T-helper 2 cell treated with Interferon-gamma antibody and Interleukin-4, amounts not matched to agents 5 μg/mL and 100 μg/mL, for 36 hours (primary cell): Measurements from ENCODE around the gene APBA2.
"Not testable (repeated sequence)": the region's sequence is repeated elsewhere in the genome, so short reads cannot be mapped to it uniquely, and the experiment has no call there.

ENCODE experiments used
- DNase-seq: peaks from one replicate; pipeline ENCODE4 v3.0.0; 2021; ENCODE audit warnings: low spot score
- H3K27ac Mint-ChIP-seq: one replicate; pipeline ENCODE4 v1.8.0; 2021; ENCODE audit warnings: mild to moderate bottlenecking, mixed read lengths
- H3K27me3 Mint-ChIP-seq: one replicate; pipeline ENCODE4 v1.8.0; 2021; ENCODE audit warnings: low read depth, mixed read lengths
- H3K36me3 Mint-ChIP-seq: one replicate; pipeline ENCODE4 v1.8.0; 2021; ENCODE audit warnings: low read depth, mixed read lengths
- H3K4me1 Mint-ChIP-seq: one replicate; pipeline ENCODE4 v1.8.0; 2021; ENCODE audit warnings: low read depth, mixed read lengths
- H3K4me3 Mint-ChIP-seq: one replicate; pipeline ENCODE4 v1.8.0; 2022; ENCODE audit warnings: mild to moderate bottlenecking, moderate library complexity, mixed read lengths
- H3K9me3 Mint-ChIP-seq: one replicate; pipeline ENCODE4 v1.8.0; 2021; ENCODE audit warnings: mixed read lengths

The APBA2 gene

GRCh38 chr15:29014493-29014892 lies 128.7 kb downstream of the APBA2 start:
- Mint-ChIP-seq H3K4me3 (no peak overlapping the region), H3K4me1 (no peaks in the 10 kb centered on the region), H3K36me3 (no peaks in the 10 kb centered on the region)

GRCh38 chr15:29016518-29016917 lies 130.7 kb downstream of the APBA2 start:
- Mint-ChIP-seq H3K36me3 (no peaks in the 10 kb centered on the region), H3K4me3 (no peak overlapping the region), H3K27me3 (no peaks in the 10 kb centered on the region), H3K4me1 (no peaks in the 10 kb centered on the region), H3K27ac (no peak overlapping the region), H3K9me3 (no peaks in the 10 kb centered on the region)
- no peak for DNase-seq

More at GRCh38 chr15:29014493-29014892, 128.7 kb downstream of the APBA2 start:
- no peak for DNase-seq
- Mint-ChIP-seq H3K27ac (no peak overlapping the region), H3K27me3 (no peaks in the 10 kb centered on the region), H3K9me3 (no peaks in the 10 kb centered on the region)

GRCh38 chr15:29018120-29018805 lies 132.5 kb downstream of the APBA2 start:
- H3K27me3 Mint-ChIP-seq = no peaks in the 10 kb centered on the region
- H3K4me1 Mint-ChIP-seq = no peaks in the 10 kb centered on the region
- DNase-seq = no peak
- H3K9me3 Mint-ChIP-seq = no peaks in the 10 kb centered on the region
- no peaks in the 10 kb centered on the region for H3K36me3 Mint-ChIP-seq
- no peak overlapping the region for H3K4me3 Mint-ChIP-seq
- no peak overlapping the region for H3K27ac Mint-ChIP-seq

DNA sequence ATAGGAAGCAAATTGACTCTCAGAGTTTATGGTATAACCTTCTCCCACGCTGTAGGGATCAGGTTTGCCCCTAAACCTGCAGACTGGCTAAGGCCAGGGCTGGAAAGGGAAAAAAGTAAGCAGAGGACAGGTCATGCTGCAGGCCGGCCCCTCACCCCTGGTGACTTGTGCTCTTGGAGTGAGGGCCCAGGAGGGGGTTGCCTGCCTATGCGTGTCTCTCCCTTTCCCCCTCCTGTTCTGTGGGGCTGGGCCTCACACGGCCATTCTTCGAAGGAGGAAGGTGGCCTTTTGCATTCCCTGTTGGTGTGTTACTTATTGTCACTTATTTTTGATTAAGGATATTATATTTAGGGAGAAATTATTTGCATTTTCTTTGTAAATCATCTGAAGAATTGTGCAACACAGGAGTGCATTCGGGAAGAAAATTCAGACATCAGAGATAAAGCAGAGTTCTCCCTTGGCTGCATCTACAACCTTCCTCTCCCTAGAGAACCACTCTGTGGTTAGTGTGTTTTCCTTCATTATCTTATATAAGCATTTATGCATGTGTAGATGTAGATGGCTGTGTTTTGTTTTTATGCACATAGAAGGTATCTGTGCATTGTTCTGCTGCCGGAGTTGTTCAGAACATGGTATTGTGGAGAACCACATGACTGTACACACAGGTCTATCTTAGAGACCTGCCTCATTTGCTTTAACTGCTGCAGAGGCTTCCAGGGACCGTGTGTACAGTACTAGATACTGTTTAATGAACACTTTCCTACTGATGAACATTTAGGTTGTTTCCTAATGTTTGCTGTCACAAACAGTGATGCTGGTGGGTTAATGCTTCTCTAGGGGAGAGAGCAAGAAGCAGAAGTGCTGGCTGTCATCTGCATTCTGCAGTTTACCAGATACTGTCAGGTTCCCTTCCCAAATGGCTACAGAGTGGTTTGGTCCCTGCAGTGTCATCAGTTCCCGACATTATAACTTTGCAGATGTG lies 133.5 kb downstream of the APBA2 start:
- Mint-ChIP-seq H3K36me3 (no peaks in the 10 kb centered on the region), H3K4me1 (no peaks in the 10 kb centered on the region), H3K27ac (no peak overlapping the region), H3K27me3 (no peaks in the 10 kb centered on the region), H3K4me3 (no peak overlapping the region), H3K9me3 (no peaks in the 10 kb centered on the region)
- DNase-seq = no peak

DNA sequence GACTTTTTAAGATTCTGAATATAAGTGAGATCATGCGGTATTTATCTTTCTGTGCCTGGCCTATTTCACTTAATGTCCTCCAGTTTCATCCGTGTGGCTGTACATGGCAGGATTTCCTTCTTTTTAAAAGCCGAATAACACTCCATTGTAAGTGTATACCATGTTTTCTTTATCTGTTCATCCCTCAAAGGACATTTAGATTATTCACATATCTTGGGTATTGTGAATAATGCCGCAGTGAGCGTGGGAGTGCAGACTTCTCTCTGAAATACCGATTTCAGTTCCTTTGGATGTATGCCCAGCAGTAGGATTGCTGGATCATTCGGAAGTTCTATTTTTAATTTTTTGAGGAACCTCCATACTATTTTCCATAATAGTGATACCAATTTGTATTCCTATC lies 136.1 kb downstream of the APBA2 start:
- no peak for DNase-seq
- H3K4me3 Mint-ChIP-seq = no peak overlapping the region
- H3K27me3 Mint-ChIP-seq = no peaks in the 10 kb centered on the region
- H3K4me1 Mint-ChIP-seq = no peaks in the 10 kb centered on the region
- no peaks in the 10 kb centered on the region for H3K9me3 Mint-ChIP-seq
- no peaks in the 10 kb centered on the region for H3K36me3 Mint-ChIP-seq
- no peak overlapping the region for H3K27ac Mint-ChIP-seq

- no peaks in the 10 kb centered on the region for H3K4me1 Mint-ChIP-seq
- H3K27me3 Mint-ChIP-seq = no peaks in the 10 kb centered on the region
- DNase-seq = no peak
Measured at GRCh38 chr15:29024662-29025061, 138.9 kb downstream of the APBA2 start.

GRCh38 chr15:29025411-29025810 lies 139.6 kb downstream of the APBA2 start:
- H3K9me3 Mint-ChIP-seq, H3K4me3 Mint-ChIP-seq, H3K4me1 Mint-ChIP-seq, H3K27ac Mint-ChIP-seq, H3K36me3 Mint-ChIP-seq, DNase-seq, H3K27me3 Mint-ChIP-seq: not testable (repeated sequence)

More at GRCh38 chr15:29024662-29025061, 138.9 kb downstream of the APBA2 start:
- Mint-ChIP-seq H3K4me3 (no peak overlapping the region), H3K9me3 (no peaks in the 10 kb centered on the region), H3K27ac (no peak overlapping the region), H3K36me3 (no peaks in the 10 kb centered on the region)

DNA sequence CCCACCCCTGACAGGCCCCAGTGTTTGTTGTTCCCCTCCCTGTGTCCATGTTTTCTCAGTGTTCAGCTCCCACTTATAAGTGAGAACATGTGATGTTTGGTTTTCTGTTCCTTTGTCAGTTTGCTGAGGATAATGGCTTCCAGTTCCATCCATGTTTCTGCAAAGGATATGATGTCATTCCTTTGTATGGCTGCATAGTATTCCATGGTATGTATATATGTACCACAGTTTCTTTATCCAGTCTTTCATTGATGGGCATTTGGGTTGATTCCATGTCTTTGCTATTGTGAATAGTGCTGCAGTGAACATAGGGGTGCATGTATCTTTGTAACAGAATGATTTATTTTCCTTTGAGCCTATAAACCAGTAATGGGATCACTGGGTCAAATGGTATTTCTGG lies 142.4 kb downstream of the APBA2 start:
- not testable (repeated sequence) for H3K27ac Mint-ChIP-seq, DNase-seq, H3K9me3 Mint-ChIP-seq, H3K36me3 Mint-ChIP-seq, H3K27me3 Mint-ChIP-seq, H3K4me3 Mint-ChIP-seq
- peaks cover 10% of the 10 kb centered on the region for H3K4me1 Mint-ChIP-seq

- no peaks in the 10 kb centered on the region for H3K36me3 Mint-ChIP-seq
- peaks cover 4% of the 10 kb centered on the region for H3K9me3 Mint-ChIP-seq
- H3K4me1 Mint-ChIP-seq = peaks cover 10% of the 10 kb centered on the region
- H3K27ac Mint-ChIP-seq = no peak overlapping the region
- no peaks in the 10 kb centered on the region for H3K27me3 Mint-ChIP-seq
- no peak for DNase-seq
- H3K4me3 Mint-ChIP-seq = no peak overlapping the region
Measured at GRCh38 chr15:29029651-29030195, 143.9 kb downstream of the APBA2 start.

- Mint-ChIP-seq H3K9me3 (peaks cover 4% of the 10 kb centered on the region), H3K4me1 (peaks cover 10% of the 10 kb centered on the region), H3K27me3 (no peaks in the 10 kb centered on the region), H3K4me3 (no peak overlapping the region), H3K27ac (peak overlapping the region; percentile 15), H3K36me3 (no peaks in the 10 kb centered on the region)
- DNase-seq = no peak
Measured at GRCh38 chr15:29031502-29032228, 145.9 kb downstream of the APBA2 start.

GRCh38 chr15:29032229-29032625 lies 146.5 kb downstream of the APBA2 start:
- no peak overlapping the region for H3K27ac Mint-ChIP-seq
- H3K9me3 Mint-ChIP-seq = peaks cover 4% of the 10 kb centered on the region
- no peak for DNase-seq
- no peak overlapping the region for H3K4me3 Mint-ChIP-seq
- H3K27me3 Mint-ChIP-seq = no peaks in the 10 kb centered on the region
- H3K4me1 Mint-ChIP-seq = peaks cover 10% of the 10 kb centered on the region
- H3K36me3 Mint-ChIP-seq = no peaks in the 10 kb centered on the region

- Mint-ChIP-seq H3K4me1 (peaks cover 10% of the 10 kb centered on the region), H3K4me3 (no peak overlapping the region), H3K36me3 (no peaks in the 10 kb centered on the region), H3K27me3 (no peaks in the 10 kb centered on the region), H3K27ac (no peak overlapping the region), H3K9me3 (peaks cover 4% of the 10 kb centered on the region)
- DNase-seq = no peak
Measured at GRCh38 chr15:29032751-29033150, 147.0 kb downstream of the APBA2 start.

GRCh38 chr15:29034151-29034550 lies 148.4 kb downstream of the APBA2 start:
- no peak for DNase-seq
- Mint-ChIP-seq H3K9me3 (peaks cover 4% of the 10 kb centered on the region), H3K4me1 (peaks cover 10% of the 10 kb centered on the region), H3K4me3 (no peak overlapping the region), H3K27ac (no peak overlapping the region), H3K36me3 (no peaks in the 10 kb centered on the region), H3K27me3 (no peaks in the 10 kb centered on the region)
